SH-SY5Y (cell line): Measurements from ENCODE around the gene CCL17.

Source experiments
- GATA2 ChIP-seq: IDR thresholded peaks from 2 replicates; pipeline ENCODE4 v1.6.1; 2011; ENCODE audit warnings: mild to moderate bottlenecking, low read depth, low read length
- GATA3 ChIP-seq: IDR thresholded peaks from 2 replicates; pipeline ENCODE4 v1.6.1; 2011; ENCODE audit warnings: low read depth, mild to moderate bottlenecking, low read length, moderate library complexity

DNA sequence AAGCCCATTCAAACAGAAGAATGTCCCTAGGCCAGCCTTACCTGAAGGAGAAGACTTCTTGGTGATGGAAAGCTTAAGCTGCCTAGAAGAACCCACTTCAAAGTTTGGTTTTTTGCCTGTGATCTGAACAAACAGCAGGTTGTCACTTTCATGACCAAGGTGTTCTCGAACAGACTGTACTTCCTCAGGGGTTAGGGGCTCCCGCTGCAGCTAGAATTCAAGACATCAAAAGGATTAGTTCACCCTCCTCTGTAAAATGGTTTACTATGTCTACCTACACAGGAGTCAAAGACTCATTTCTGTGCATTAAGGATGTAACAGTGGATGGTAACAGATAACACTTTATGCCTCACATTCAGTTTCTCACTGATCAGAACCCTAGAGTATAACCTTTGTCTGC lies 29.4 kb downstream of the CCL17 start:
- TF ChIP-seq GATA2: no peak
- no peak for TF ChIP-seq GATA3
